ENCODE data around the gene MRTFA. TPM values are rescaled to one million over a fixed set of nuclear protein-coding genes. Genes with fewer than 3 reads are reported as not detected.

The MRTFA gene
- polyA plus RNA-seq, 1 of the 3 experiments (the other 2 are of a cell fraction): 5.8 TPM

GRCh38 chr22:40391417-40391816 lies 245.1 kb downstream of the MRTFA start:
- H2AFZ ChIP-seq (ENCODE audit: low read depth): no peak overlapping the region
- no peaks in the 10 kb centered on the region for H3K79me2 ChIP-seq (ENCODE audit: insufficient read depth)
- 80% methylated on average over 2 of the region's 2 CpGs for WGBS (ENCODE audit: low lambda C conversion rate)
- H3K9me2 ChIP-seq: no peaks in the 10 kb centered on the region
- CTCF ChIA-PET: no interaction called here
- POLR2A ChIA-PET: no interaction called here
- H3K9ac ChIP-seq: no peak overlapping the region
- H3K4me1 ChIP-seq (ENCODE audit: control insufficient read depth in 1 of 2, insufficient read depth in 2 of 2, low read depth in 1 of 2, low read length in 1 of 2): no peaks in the 10 kb centered on the region; a peak in 1 of 4 replicates
- peaks cover 6% of the 10 kb centered on the region for H3F3A ChIP-seq (replicated peaks; ENCODE audit: insufficient read depth)
- no peak for TF ChIP-seq EZH2phosphoT487 (IDR thresholded peaks at IDR 0.05; ENCODE audit: borderline replicate concordance, low read depth)
- TF ChIP-seq YY1 (IDR thresholded peaks at IDR 0.05; ENCODE audit: low read depth): no peak
- TF ChIP-seq JUND (IDR thresholded peaks at IDR 0.05): no peak
- TF ChIP-seq MEF2A (IDR thresholded peaks at IDR 0.05; ENCODE audit: borderline replicate concordance, low read depth): no peak
- TF ChIP-seq REST (IDR thresholded peaks at IDR 0.05; ENCODE audit: low read depth, low read length): no peak
- TF ChIP-seq SMC3 (IDR thresholded peaks at IDR 0.05; ENCODE audit: low read depth, low read length): no peak
- TF ChIP-seq TEAD4 (IDR thresholded peaks at IDR 0.05; ENCODE audit: borderline replicate concordance, insufficient read depth): no peak
- no peak for TF ChIP-seq RFX5 (IDR thresholded peaks at IDR 0.05; ENCODE audit: low read length)
- TF ChIP-seq MXI1 (IDR thresholded peaks at IDR 0.05; ENCODE audit: low read depth, low read length): no peak
- no peak for TF ChIP-seq GATA2 (CRISPR knock-in tag; IDR thresholded peaks at IDR 0.05)
- TF ChIP-seq, protein P1, sequence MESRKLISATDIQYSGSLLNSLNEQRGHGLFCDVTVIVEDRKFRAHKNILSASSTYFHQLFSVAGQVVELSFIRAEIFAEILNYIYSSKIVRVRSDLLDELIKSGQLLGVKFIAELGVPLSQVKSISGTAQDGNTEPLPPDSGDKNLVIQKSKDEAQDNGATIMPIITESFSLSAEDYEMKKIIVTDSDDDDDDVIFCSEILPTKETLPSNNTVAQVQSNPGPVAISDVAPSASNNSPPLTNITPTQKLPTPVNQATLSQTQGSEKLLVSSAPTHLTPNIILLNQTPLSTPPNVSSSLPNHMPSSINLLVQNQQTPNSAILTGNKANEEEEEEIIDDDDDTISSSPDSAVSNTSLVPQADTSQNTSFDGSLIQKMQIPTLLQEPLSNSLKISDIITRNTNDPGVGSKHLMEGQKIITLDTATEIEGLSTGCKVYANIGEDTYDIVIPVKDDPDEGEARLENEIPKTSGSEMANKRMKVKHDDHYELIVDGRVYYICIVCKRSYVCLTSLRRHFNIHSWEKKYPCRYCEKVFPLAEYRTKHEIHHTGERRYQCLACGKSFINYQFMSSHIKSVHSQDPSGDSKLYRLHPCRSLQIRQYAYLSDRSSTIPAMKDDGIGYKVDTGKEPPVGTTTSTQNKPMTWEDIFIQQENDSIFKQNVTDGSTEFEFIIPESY (IDR thresholded peaks at IDR 0.05; ENCODE audit: borderline replicate concordance, low read depth): no peak
- TF ChIP-seq, protein P2, sequence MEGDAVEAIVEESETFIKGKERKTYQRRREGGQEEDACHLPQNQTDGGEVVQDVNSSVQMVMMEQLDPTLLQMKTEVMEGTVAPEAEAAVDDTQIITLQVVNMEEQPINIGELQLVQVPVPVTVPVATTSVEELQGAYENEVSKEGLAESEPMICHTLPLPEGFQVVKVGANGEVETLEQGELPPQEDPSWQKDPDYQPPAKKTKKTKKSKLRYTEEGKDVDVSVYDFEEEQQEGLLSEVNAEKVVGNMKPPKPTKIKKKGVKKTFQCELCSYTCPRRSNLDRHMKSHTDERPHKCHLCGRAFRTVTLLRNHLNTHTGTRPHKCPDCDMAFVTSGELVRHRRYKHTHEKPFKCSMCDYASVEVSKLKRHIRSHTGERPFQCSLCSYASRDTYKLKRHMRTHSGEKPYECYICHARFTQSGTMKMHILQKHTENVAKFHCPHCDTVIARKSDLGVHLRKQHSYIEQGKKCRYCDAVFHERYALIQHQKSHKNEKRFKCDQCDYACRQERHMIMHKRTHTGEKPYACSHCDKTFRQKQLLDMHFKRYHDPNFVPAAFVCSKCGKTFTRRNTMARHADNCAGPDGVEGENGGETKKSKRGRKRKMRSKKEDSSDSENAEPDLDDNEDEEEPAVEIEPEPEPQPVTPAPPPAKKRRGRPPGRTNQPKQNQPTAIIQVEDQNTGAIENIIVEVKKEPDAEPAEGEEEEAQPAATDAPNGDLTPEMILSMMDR (IDR thresholded peaks at IDR 0.05): no peak
- TF ChIP-seq TCF12 (IDR thresholded peaks at IDR 0.05): no peak
- no peak for TF ChIP-seq ELF1 (IDR thresholded peaks at IDR 0.05)
- TF ChIP-seq EP300 (IDR thresholded peaks at IDR 0.05; ENCODE audit: borderline replicate concordance in 1 of 2, low read depth in 1 of 2, low read length in 1 of 2): no peak
- TF ChIP-seq FOXM1 (IDR thresholded peaks at IDR 0.05; ENCODE audit: low read depth): no peak
- TF ChIP-seq RXRA (IDR thresholded peaks at IDR 0.05; ENCODE audit: borderline replicate concordance, low read depth): no peak
- no peak for DNase-seq
- H3K9me3 ChIP-seq: no peaks in the 10 kb centered on the region
- no peaks in the 10 kb centered on the region for H3K36me3 ChIP-seq (replicated peaks in 1 of 2; ENCODE audit: control insufficient read depth in 1 of 2, insufficient read depth in 2 of 2, low read length in 1 of 2)
- H3K4me3 ChIP-seq (ENCODE audit: low read depth in 2 of 2, low read length in 1 of 2): no peak overlapping the region
- H4K20me1 ChIP-seq (ENCODE audit: insufficient read depth): no peaks in the 10 kb centered on the region
- H3K4me2 ChIP-seq: no peak overlapping the region
- no peaks in the 10 kb centered on the region for H3K27me3 ChIP-seq (ENCODE audit: insufficient read depth)
- H3K27ac ChIP-seq (ENCODE audit: low read depth in 2 of 2, low read length in 1 of 2): no peak overlapping the region

Data from SK-N-SH (cell line).